A549 (cell line): ENCODE measurements around the gene PLEKHA5.

ENCODE experiments used
- CTCF ChIP-seq: fragments of >200 bp; sonication (Bioruptor Twin); formaldehyde crosslinking; IDR thresholded peaks from 3 replicates; pipeline ENCODE4 v1.5.1; 2016
- MYC ChIP-seq: IDR thresholded peaks from 2 replicates; pipeline ENCODE4 v1.6.1; 2012; ENCODE audit warnings: mild to moderate bottlenecking, inconsistent platforms, low read length, improper control_type of control experiment, borderline replicate concordance
- NFE2L2 ChIP-seq: fragments of 150-350 bp; conservative IDR thresholded peaks from 2 replicates; pipeline ENCODE4 v1.6.1; 2014; ENCODE audit warnings: low read length
- POLR2A ChIP-seq: IDR thresholded peaks from 2 replicates; pipeline ENCODE4 v1.6.1; 2012; ENCODE audit warnings: mild to moderate bottlenecking, low read length
- TF ChIP-seq, protein P1 (sequence below): fragments of 200-600 bp; sonication (generic); IDR thresholded peaks from 2 replicates; pipeline ENCODE4 v1.6.1; 2016; ENCODE audit warnings: antibody characterized with exemption, mild to moderate bottlenecking, moderate library complexity
- TF ChIP-seq, protein P2 (sequence below): IDR thresholded peaks from 2 replicates; pipeline ENCODE4 v1.6.1; 2012; ENCODE audit warnings: low read depth, borderline replicate concordance

DNA sequence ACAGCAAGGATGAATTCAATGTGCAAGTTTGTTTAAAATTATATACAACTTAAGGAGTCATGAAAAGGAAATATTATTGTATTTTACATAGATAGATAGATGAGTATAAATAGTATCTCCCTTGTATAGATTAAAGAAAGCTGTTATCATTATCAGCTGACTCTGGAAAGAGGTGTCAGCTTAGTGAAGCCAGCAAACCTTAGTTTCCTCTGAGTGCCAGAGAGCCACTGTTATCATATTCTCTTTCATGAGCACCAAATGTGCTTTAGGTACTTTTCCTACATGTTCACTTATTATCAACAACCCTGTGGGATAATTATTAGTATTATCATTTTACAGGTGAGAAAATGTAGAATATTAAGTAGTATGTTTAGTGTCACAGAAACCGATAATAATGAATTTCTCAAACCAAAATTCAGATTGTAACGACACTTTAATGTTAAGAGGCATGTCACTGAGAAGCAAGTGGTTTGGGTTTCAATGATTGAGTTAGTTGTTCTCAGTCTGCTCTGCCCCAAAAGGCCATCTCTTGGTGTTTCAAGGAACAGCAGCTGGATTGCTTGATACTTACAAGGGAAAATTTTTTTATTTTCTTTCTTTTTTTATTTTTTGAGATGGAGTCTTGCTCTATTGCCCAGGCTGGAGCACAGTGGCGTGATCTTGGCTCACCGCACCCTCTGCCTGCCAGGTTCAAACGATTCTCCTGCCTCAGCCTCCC is 53.7 kb downstream of the PLEKHA5 start:
- no peak for TF ChIP-seq NFE2L2
- TF ChIP-seq POLR2A, result no peak
- TF ChIP-seq, protein P1, sequence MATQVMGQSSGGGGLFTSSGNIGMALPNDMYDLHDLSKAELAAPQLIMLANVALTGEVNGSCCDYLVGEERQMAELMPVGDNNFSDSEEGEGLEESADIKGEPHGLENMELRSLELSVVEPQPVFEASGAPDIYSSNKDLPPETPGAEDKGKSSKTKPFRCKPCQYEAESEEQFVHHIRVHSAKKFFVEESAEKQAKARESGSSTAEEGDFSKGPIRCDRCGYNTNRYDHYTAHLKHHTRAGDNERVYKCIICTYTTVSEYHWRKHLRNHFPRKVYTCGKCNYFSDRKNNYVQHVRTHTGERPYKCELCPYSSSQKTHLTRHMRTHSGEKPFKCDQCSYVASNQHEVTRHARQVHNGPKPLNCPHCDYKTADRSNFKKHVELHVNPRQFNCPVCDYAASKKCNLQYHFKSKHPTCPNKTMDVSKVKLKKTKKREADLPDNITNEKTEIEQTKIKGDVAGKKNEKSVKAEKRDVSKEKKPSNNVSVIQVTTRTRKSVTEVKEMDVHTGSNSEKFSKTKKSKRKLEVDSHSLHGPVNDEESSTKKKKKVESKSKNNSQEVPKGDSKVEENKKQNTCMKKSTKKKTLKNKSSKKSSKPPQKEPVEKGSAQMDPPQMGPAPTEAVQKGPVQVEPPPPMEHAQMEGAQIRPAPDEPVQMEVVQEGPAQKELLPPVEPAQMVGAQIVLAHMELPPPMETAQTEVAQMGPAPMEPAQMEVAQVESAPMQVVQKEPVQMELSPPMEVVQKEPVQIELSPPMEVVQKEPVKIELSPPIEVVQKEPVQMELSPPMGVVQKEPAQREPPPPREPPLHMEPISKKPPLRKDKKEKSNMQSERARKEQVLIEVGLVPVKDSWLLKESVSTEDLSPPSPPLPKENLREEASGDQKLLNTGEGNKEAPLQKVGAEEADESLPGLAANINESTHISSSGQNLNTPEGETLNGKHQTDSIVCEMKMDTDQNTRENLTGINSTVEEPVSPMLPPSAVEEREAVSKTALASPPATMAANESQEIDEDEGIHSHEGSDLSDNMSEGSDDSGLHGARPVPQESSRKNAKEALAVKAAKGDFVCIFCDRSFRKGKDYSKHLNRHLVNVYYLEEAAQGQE, result no peak
- no peak for TF ChIP-seq CTCF
- no peak for TF ChIP-seq MYC
- TF ChIP-seq, protein P2, sequence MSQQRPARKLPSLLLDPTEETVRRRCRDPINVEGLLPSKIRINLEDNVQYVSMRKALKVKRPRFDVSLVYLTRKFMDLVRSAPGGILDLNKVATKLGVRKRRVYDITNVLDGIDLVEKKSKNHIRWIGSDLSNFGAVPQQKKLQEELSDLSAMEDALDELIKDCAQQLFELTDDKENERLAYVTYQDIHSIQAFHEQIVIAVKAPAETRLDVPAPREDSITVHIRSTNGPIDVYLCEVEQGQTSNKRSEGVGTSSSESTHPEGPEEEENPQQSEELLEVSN, result no peak
